Middle frontal gyrus (tissue), 1 donor: ENCODE data around the gene LSM4.
A peak's percentile ranks its signal among the peaks of the same experiment; 100 is the strongest.
"Not testable (repeated sequence)": the region's sequence is repeated elsewhere in the genome, so short reads cannot be mapped to it uniquely, and the experiment has no call there.

Experiments used
- DNase-seq: peaks from one replicate; pipeline ENCODE4 v3.0.0-alpha.2; 2015; ENCODE audit warnings: low spot score; ENCODE audit errors: extremely low spot score

The LSM4 gene

DNA sequence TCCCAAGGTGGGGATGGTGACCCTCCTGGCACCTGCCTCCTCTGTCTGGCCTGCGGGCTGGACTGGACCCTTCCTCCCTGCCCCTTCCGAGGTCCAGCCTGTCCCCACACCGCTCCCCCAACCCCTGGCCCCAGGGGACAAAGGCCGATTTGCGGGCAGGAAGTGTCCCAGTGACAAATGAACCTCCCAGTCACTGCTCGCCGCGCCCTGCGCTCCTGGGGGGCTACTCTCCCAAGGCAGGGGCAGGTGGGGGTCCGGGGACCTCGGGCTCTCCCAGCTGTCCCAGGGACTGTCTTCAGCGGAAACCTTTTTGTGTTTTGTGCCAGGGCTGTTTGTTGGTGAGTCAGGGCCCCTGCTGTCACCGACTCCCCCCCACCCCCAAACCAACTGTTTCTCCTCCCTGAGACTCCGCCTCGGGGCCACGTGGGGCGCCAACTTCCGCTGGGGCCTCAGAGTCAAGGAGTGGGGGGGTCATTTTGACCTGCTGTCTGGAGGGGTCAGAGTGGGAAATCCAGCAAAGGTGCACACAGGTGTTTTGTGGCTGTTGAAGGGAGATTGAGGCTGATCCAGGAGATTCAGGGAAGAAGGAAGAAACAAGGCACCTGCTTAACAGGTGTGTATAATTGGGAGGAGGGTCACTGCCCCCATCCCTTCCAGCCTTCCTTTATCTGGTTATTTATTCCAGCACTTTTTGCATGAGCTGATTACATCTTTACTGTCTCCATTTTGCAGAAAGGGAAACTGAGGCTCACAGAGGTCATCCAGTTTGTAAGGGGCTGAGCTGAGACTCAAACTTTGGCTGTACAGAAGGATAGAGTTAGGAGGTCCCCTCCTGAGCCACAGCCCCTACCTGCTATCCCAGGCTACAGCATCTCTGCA lies 18.4 kb upstream of the LSM4 start:
- DNase-seq = no peak

GRCh38 chr19:18340190-18340989 lies 17.5 kb upstream of the LSM4 start, which contains the start of gene PGPEP1:
PGPEP1 (plus strand) TSS chr19:18340598; CDS start chr19:18340682, 84 bp downstream.
- peak; percentile 56 for DNase-seq

- no peak for DNase-seq
Observed at GRCh38 chr19:18339723-18340122, 16.8 kb upstream of the LSM4 start.

DNA sequence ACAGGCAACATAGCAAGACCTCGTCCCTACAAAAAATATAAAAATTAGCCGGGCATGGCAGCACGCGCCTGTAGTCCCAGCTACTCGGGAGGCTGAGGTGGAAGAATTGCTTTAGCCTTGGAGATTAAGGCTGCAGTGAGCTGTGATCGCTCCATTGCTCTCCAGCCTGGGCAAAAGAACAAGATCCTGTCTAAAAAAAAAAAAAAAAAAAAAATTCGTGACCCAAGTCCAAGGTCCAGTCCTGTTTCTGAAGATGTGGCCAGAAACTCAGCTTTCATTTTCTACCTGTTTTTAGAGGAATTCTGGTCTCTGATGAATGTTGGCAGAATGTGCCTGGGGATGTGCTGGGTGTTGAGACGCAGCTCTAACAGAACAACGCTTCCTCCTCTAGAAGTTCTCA lies 15.7 kb upstream of the LSM4 start:
- DNase-seq = no peak

DNA sequence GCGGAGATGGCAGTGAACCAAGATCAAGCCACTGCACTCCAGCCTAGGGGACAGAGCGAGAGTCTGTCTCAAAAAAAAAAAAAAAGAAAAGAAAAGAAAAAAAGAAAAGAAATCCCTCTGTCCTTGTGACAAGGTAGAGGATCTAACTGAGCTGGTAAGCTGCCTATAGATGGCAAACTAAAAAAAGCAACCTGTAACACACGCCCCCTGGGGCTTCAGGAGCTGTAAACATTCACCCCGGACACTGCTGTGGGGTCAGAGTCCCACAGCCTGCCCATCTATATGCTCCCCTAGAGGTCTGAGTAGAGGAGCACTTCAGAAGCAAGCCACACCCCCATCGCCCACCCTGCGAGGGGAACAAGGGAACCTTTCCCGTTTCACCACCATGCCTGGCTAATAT lies 13.2 kb upstream of the LSM4 start:
- DNase-seq = no peak

DNA sequence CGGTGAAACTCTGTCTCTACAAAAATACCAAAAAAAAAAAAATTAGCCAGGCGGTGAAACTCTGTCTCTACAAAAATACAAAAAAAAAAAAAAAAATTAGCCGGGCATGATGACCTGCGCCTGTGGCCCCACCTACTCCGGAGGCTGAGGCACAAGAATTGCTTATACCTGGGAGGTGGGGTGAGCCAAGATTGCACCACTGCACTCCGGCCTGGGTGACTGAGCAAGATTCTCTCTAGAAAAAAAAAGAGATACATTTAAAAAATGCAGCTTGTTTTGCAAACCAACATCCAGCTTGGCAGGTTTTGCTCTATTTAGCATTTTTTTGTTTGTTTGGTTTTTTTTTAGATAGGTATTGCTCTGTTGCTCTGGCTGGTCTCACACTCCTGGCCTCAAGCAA lies 10.8 kb upstream of the LSM4 start:
- DNase-seq = no peak

DNA sequence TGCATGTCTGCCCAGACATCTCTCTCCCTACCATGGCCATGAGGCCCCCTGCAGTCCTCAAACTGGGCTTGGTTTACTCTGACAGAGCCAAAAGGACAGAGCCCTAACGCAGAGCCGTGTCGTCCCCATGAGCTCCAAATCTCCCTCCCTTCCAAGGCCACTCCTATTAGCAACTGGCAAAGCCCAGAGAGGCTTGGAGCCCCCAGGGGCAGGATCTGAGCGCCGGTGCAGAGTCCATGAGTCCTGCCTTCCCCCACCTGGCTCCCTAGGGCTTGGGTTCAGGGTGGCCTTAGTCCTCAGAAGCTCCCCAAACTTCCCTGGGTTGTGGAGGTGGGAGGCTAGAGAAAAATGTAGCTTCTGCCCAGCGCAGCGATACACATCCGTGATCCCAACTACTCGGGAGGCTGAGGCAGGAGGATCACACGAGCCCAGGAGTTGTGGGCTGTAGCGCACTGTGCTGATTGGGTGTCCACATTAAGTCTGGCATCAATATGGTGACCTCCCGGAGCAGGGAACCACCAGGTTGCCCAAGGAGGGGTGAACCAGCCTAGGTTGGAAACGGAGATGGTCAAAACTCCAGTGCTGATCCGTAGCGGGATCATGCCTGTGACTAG lies 10.1 kb upstream of the LSM4 start:
- no peak for DNase-seq

- DNase-seq = no peak
Observed at GRCh38 chr19:18330868-18331267, 8.0 kb upstream of the LSM4 start.

- DNase-seq = no peak
Observed at GRCh38 chr19:18329035-18329376, 6.1 kb upstream of the LSM4 start.

DNA sequence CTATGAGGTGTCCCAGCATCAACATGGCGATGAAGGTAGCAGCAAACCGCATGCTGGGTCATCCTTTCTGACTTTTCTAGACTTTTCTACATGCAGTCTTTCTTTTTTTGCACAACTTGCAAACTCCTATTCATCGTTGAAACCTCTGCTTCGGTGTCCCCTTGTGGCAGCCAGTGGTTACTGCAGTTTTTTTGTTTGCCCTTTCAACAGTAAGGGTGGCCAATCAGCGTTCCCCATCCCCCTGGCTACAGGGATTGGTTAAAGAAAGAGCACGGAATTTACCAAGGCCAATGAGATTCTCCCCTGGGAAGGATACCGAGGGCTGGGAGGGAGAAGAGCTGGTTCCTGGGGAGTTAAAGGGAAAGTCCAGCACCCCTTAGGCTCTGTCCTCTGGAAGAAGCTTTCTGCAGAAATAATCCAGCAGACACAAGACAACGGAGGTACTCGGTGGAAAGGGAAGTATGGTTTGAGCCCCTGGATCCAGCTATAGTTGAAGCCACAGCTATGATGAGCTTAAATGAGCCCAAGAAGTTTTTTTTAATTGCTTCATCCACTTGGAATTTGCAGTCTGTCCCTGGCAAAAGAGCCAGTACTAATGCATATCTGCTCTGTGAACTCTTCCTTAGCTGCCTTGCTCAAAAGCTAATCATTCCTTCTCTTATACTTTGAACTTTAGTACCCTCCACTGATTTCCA lies 5.6 kb upstream of the LSM4 start:
- peak; percentile 88 for DNase-seq

- no peak for DNase-seq
Observed at GRCh38 chr19:18326772-18327171, 3.9 kb upstream of the LSM4 start.

- not testable (repeated sequence) for DNase-seq
Observed at GRCh38 chr19:18324373-18324731, 1.5 kb upstream of the LSM4 start.

DNA sequence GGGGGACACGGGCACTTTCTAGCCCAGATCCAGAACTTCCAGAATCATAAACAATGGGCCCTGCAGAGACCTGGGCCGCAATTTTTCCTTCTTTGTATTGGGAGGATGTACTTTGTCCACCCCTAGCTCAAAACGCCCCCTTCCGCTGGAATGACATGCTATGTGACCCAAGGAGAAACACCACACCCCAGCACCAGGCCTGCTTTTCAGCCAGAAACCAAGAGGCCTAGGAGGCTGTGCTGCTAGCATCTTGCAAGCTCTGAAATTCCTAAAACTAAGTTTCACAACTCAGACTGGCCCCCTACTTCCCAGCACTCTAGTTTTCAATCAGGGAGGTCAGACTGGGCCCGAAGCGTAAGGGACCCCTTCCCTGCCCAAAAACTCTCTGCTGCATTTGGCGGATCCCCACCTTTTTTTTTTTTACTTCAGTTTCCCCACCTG lies 538 bp downstream of the LSM4 start:
- DNase-seq = no peak

- no peak for DNase-seq
Observed at GRCh38 chr19:18321734-18322102, 1.2 kb downstream of the LSM4 start.

DNA sequence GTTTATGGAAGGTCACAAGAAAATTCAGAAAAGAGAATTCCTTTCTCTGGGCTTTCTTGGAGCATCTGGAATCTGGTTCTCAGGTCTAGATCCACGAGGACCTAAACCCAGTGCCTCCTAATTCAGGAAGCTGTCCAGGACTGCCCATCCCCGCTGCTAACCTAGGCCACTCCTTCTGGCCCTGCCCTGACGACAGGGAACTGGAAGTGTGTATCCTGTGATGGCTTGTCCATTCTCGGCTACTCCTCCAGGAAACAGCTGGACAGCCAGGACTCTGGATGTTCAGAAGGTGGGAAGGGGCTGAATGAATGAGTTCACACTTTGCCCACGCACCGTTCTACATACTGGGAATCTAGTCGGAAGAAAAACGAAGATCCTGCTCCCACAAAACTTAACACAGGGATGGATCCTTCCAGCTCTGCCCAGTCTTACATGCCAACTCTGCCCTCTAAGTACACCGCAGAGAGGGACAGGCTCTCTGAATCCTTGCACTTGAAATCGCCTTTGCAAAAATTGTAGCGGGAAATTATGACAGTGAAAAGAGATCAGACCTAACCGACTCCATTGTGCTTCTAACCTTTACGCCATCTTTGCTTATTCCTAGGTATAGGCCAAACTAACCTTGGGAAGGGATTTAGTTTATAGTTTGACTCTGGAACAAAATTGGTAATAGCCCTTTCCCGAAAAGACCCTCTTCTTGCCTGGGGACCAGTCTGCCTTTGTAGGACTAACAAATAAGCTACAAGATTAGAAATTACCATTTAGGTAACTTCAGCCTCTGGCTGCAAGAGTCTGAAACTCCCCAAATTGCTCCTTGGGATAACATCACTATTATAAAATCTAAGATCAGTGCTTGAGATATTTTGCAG lies 1.8 kb downstream of the LSM4 start:
- DNase-seq = no peak

DNA sequence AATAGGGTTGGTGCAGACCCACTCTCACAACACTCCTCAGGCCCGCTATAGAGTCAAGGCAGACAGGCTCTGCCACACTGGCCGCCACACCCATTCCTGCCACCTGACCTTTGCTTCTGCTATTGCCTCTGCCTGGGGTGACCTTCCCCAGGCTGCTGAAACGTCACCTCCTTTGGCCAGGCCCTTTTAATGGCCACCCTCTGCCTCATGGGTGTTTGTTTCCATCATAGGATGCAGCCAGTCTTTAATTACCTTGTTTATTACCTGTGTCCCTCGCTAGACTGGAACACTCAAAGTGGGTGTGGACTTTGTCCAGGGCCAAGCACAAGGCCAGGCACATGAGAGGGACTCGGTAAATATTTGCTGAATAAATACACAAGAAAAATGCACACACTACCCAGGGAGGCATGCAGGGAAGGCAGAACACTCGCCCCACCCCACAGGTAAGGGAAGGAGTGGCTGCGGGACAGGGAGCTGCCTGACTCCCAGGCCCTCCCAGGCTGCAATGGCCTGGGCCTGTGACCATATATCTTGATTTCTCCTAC lies 3.2 kb downstream of the LSM4 start:
- DNase-seq = no peak

DNA sequence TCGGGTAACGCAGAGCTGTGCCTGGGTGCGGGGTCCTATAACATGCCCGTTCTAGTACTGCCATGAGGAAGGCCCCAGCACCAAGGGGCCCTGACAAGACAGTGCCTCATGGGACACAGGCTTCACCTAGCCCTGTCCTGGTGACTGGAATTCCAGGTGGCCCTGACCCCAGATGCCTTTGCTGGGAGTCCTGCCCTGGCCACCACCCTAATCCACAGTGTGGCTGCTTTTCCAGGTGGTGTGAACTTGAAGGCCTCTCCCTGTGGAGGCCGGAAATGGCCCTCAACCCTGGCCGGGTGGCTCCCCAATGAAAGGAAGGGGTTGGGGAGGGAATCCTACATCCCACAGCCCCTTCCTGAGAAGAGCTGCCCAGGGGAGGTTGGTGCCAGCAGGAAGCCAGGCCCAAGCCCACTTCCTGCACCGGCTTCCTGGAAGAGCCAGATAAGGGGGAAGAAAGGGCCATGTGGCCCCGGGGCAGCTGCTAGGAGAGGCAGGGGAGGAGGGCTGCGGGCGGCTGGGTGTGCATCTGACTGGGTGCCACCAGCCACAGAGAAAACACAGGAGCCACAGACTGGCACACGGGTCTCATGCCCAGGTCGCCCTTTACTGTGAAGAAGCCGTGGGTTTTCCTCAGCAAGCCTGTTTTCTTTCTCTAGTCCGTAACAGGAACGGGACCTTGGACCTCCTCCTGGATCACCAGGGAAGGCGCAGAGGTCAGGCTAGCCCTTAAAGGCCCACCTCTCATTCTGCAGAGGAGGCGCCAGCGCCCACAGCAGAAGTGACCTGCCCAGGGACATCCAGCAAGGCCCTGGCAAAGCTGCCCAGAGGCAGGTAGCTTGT lies 4.7 kb downstream of the LSM4 start:
- DNase-seq = no peak

- DNase-seq = no peak
Observed at GRCh38 chr19:18313398-18313797, 9.5 kb downstream of the LSM4 start.

- no peak for DNase-seq
Observed at GRCh38 chr19:18312092-18312534, 10.8 kb downstream of the LSM4 start.
